ENCODE measurements around the gene PLGLB1.
"Not testable (repeated sequence)": the region's sequence is repeated elsewhere in the genome, so short reads cannot be mapped to it uniquely, and the experiment has no call there.

- TF ChIP-seq FOSL1 (tag; conservative IDR thresholded peaks at IDR 0.05); TBP (optimal IDR thresholded peaks at IDR 0.05; ENCODE audit: low read depth, low read length); POLR2A (conservative IDR thresholded peaks at IDR 0.05); POLR2AphosphoS5 (IDR thresholded peaks at IDR 0.05; ENCODE audit: control insufficient read depth, insufficient read depth, low read depth, low read length); IRF1 (CRISPR knock-in tag; IDR thresholded peaks at IDR 0.05; ENCODE audit: borderline replicate concordance); NCOA6 (IDR thresholded peaks at IDR 0.05); CTCF (IDR thresholded peaks at IDR 0.05 in 2 of 3, conservative IDR thresholded peaks at IDR 0.05 in 1 of 3; ENCODE audit: insufficient read depth in 2 of 3, low read depth in 1 of 3, low read length in 3 of 3); ZKSCAN1 (IDR thresholded peaks at IDR 0.05; ENCODE audit: low read depth, low read length); ARNT (IDR thresholded peaks at IDR 0.05); FOXO4 (CRISPR knock-in tag; IDR thresholded peaks at IDR 0.05); CHD2 (IDR thresholded peaks at IDR 0.05; ENCODE audit: low read depth, low read length): not testable (repeated sequence)
- TF ChIP-seq, protein P1, sequence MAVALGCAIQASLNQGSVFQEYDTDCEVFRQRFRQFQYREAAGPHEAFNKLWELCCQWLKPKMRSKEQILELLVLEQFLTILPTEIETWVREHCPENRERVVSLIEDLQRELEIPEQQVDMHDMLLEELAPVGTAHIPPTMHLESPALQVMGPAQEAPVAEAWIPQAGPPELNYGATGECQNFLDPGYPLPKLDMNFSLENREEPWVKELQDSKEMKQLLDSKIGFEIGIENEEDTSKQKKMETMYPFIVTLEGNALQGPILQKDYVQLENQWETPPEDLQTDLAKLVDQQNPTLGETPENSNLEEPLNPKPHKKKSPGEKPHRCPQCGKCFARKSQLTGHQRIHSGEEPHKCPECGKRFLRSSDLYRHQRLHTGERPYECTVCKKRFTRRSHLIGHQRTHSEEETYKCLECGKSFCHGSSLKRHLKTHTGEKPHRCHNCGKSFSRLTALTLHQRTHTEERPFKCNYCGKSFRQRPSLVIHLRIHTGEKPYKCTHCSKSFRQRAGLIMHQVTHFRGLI (CRISPR knock-in tag; IDR thresholded peaks at IDR 0.05): not testable (repeated sequence)
Observed at GRCh38 chr2:87028607-87029006, 7.0 kb upstream of the PLGLB1 start.

Measured in K562 (cell line).